Measurements from ENCODE around the gene CDK5RAP2. TPM values are rescaled to one million over a fixed set of nuclear protein-coding genes. Genes with fewer than 3 reads are reported as not detected.

CDK5RAP2 gene
- total RNA-seq, 1 experiment from 2014 or later = 56.4 TPM

GRCh38 chr9:120434532-120434931, 145.4 kb downstream of the CDK5RAP2 start:
- Histone ChIP-seq H3K4me2 (ENCODE audit: insufficient read depth, insufficient read length, low read length) (no peak overlapping the region), H3K56ac (ENCODE audit: insufficient read length, low read depth, low read length) (no peak overlapping the region), H3K79me2 (ENCODE audit: insufficient read depth, low read length) (no peaks in the 10 kb centered on the region), H2BK20ac (ENCODE audit: low read depth, low read length, poor library complexity, severe bottlenecking) (no peak overlapping the region), H3K4me1 (ENCODE audit: insufficient read depth, low read length) (no peaks in the 10 kb centered on the region), H2AFZ (ENCODE audit: low read length) (no peak overlapping the region), H2BK12ac (ENCODE audit: insufficient read length, low read depth, low read length) (no peak overlapping the region), H2AK5ac (ENCODE audit: insufficient read length, low read length) (no peak overlapping the region), H2BK15ac (ENCODE audit: low read depth, low read length) (no peak overlapping the region), H3K4ac (ENCODE audit: low read depth, low read length) (no peak overlapping the region), H2BK120ac (ENCODE audit: low read depth, low read length, poor library complexity, severe bottlenecking) (no peak overlapping the region), H4K91ac (ENCODE audit: insufficient read length, low read depth, low read length) (no peak overlapping the region), H3K14ac (ENCODE audit: insufficient read depth, low read length) (no peak overlapping the region), H3K79me1 (ENCODE audit: insufficient read depth, low read depth, low read length, poor library complexity, severe bottlenecking) (no peaks in the 10 kb centered on the region), H2BK5ac (ENCODE audit: insufficient read length, low read length) (no peak overlapping the region), H3K9ac (ENCODE audit: extremely low read depth, insufficient read length, low read length) (no peak overlapping the region), H3K18ac (ENCODE audit: insufficient read length, low read depth, low read length) (no peak overlapping the region), H3K23ac (ENCODE audit: insufficient read length, low read depth, low read length) (no peak overlapping the region), H3K27ac (ENCODE audit: insufficient read length, low read depth, low read length) (no peak overlapping the region), H3K23me2 (ENCODE audit: insufficient read length, low read depth, low read length, poor library complexity, severe bottlenecking) (no peaks in the 10 kb centered on the region), H3T11ph (ENCODE audit: low read length) (no peak overlapping the region), H4K20me1 (ENCODE audit: control insufficient read depth, insufficient read depth, insufficient read length) (no peaks in the 10 kb centered on the region), H4K8ac (replicated peaks; ENCODE audit: insufficient read length, low read depth, low read length) (no peak overlapping the region), H3K9me3 (ENCODE audit: control insufficient read depth, low read depth, low read length) (no peaks in the 10 kb centered on the region), H3K27me3 (ENCODE audit: insufficient read depth, low read length) (no peaks in the 10 kb centered on the region), H4K5ac (ENCODE audit: insufficient read length, low read depth, low read length) (no peak overlapping the region)
- TF ChIP-seq CTCF (conservative IDR thresholded peaks at IDR 0.05) = no peak
- no CpG with 5 or more reads among the region's 6 CpGs for WGBS (ENCODE audit: extremely low coverage, insufficient read length, low lambda C conversion rate)
- Mint-ChIP-seq H3K27ac (peak overlapping the region in 2 of 3 experiments; percentile 38 to 79; a peak in 3 of 7 replicates), H3K9me3 (no peaks in the 10 kb centered on the region), H3K36me3 (ENCODE audit: insufficient read depth in 1 of 3, low read depth in 3 of 3) (peaks cover 32 to 51% (median 35%) of the 10 kb centered on the region in 3 experiments), H3K27me3 (ENCODE audit: low read depth) (no peaks in the 10 kb centered on the region), H3K4me3 (no peak overlapping the region), H3K4me1 (peaks cover 0 to 5% of the 10 kb centered on the region in 2 experiments; a peak in 1 of 4 replicates)
- DNase-seq = no peak

Data from H9 (cell line).